Osteoblast (primary cell): ENCODE results near the gene ATXN7L1. TPM values are rescaled to one million over a fixed set of nuclear protein-coding genes. Genes with fewer than 3 reads are reported as not detected.
A peak's percentile ranks its signal among the peaks of the same experiment; 100 is the strongest.

ENCODE experiments used
- DNase-seq: peaks from one replicate; pipeline ENCODE4 v3.0.0; 2011; ENCODE audit warnings: low spot score, mixed read lengths; ENCODE audit not compliant: insufficient read length; ENCODE audit errors: missing footprints
- H2AFZ ChIP-seq: 2 replicates; pipeline ENCODE4 v1.6.0; 2011; ENCODE audit warnings: mild to moderate bottlenecking, low read length
- H3K27ac ChIP-seq: 2 replicates; pipeline ENCODE4 v1.5.1; 2011; ENCODE audit warnings: mild to moderate bottlenecking, low read depth, low read length, moderate library complexity
- H3K27me3 ChIP-seq: 2 replicates; pipeline ENCODE4 v1.6.0; 2012; ENCODE audit warnings: mild to moderate bottlenecking, control low read depth, inconsistent platforms, low read length, moderate library complexity; ENCODE audit not compliant: insufficient read depth
- H3K36me3 ChIP-seq: 2 replicates; pipeline ENCODE4 v1.5.1; 2011; ENCODE audit warnings: mild to moderate bottlenecking, low read length, control low read depth, moderate library complexity; ENCODE audit not compliant: insufficient read depth
- H3K4me1 ChIP-seq: 2 replicates; pipeline ENCODE4 v1.5.1; 2011; ENCODE audit warnings: mild to moderate bottlenecking, low read length, control low read depth, moderate library complexity; ENCODE audit not compliant: insufficient read depth
- H3K4me2 ChIP-seq: 2 replicates; pipeline ENCODE4 v1.6.0; 2011; ENCODE audit warnings: mild to moderate bottlenecking, low read length; ENCODE audit not compliant: insufficient read depth
- H3K4me3 ChIP-seq: fragments of 200-600 bp; sonication (generic); 3 replicates; pipeline ENCODE4 v1.5.1; 2012; ENCODE audit warnings: mild to moderate bottlenecking, low read length, inconsistent platforms; ENCODE audit not compliant: insufficient read depth
- H3K79me2 ChIP-seq: 2 replicates; pipeline ENCODE4 v1.6.0; 2012; ENCODE audit warnings: mild to moderate bottlenecking, low read length, control low read depth, inconsistent platforms; ENCODE audit not compliant: insufficient read depth
- H3K9me3 ChIP-seq: 2 replicates; pipeline ENCODE4 v1.5.1; 2011; ENCODE audit warnings: low read depth, low read length, control low read depth
- H4K20me1 ChIP-seq: 2 replicates; pipeline ENCODE4 v1.6.0; 2012; ENCODE audit warnings: mild to moderate bottlenecking, low read length, control low read depth; ENCODE audit not compliant: insufficient read depth
- total RNA-seq: library from RNA; depleted of rRNA; stranded (reverse); fragments of >200 nt; gene quantifications from 2 replicates; pipeline ENCODE4 v1.2.3, GENCODE V29; 2012
- TF ChIP-seq, protein P1 (sequence below): IDR thresholded peaks from 2 replicates; pipeline ENCODE4 v1.5.1; 2011; ENCODE audit warnings: mild to moderate bottlenecking, low read depth, low read length, moderate library complexity; ENCODE audit errors: extremely low read depth

The ATXN7L1 gene
- total RNA-seq, 1 donor, result 9.0 TPM

DNA sequence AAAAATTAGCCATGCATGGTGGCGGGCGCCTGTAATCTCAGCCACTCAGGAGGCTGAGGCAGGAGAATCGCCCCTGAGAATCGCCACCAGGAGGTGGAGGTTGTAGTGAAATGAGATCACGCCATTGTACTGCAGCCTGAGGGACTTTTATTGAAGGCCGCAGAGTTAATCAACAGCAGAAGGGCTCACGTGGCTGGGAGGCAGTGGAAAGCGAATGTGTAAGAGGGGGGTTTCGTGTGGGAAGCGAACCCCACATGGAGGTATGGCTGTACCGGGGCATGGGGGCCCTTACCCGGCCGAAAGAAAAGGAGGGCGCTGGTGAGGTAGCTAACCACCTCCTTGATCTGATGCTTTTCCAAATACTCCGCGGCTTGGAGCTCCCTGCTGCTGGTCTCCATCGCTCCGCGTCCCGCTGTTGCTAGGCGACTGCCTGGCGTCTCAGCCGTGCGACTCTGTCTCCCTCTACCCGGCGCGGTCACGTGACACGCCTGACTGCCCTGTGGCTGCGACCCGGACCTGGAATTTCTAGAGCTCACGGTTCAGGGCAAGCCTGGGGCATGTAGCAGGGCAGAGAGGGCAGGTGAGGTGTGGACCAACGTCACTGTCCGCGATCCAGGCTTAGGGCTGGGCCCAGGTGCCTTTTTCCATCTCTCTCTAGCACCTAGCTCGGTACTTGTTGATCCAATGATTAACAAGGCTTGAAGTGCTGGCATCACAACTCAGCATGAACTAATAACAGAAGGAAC lies 295.2 kb downstream of the ATXN7L1 start, which contains the start of gene EFCAB10:
TSS of gene EFCAB10 (minus strand) at position 428 of the 746 bp plus-strand sequence. CDS start at position 398, 30 bp downstream.
- H3K4me1 ChIP-seq, result no peaks in the 10 kb centered on the region
- peak within 1 kb of the TSS; percentile 67 for H3K4me3 ChIP-seq
- H3K36me3 ChIP-seq, result no peaks in the 10 kb centered on the region
- no peaks in the 10 kb centered on the region for H3K27me3 ChIP-seq
- H3K27ac ChIP-seq, result no peak within 1 kb of the TSS
- H3K79me2 ChIP-seq, result no peaks in the 10 kb centered on the region
- peak; percentile 95 for DNase-seq
- H2AFZ ChIP-seq, result peak within 1 kb of the TSS; percentile 85
- H3K4me2 ChIP-seq, result peak within 1 kb of the TSS; percentile 76
- H4K20me1 ChIP-seq, result no peaks in the 10 kb centered on the region
- H3K9me3 ChIP-seq, result no peaks in the 10 kb centered on the region
- TF ChIP-seq, protein P1, sequence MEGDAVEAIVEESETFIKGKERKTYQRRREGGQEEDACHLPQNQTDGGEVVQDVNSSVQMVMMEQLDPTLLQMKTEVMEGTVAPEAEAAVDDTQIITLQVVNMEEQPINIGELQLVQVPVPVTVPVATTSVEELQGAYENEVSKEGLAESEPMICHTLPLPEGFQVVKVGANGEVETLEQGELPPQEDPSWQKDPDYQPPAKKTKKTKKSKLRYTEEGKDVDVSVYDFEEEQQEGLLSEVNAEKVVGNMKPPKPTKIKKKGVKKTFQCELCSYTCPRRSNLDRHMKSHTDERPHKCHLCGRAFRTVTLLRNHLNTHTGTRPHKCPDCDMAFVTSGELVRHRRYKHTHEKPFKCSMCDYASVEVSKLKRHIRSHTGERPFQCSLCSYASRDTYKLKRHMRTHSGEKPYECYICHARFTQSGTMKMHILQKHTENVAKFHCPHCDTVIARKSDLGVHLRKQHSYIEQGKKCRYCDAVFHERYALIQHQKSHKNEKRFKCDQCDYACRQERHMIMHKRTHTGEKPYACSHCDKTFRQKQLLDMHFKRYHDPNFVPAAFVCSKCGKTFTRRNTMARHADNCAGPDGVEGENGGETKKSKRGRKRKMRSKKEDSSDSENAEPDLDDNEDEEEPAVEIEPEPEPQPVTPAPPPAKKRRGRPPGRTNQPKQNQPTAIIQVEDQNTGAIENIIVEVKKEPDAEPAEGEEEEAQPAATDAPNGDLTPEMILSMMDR, result no peak

DNA sequence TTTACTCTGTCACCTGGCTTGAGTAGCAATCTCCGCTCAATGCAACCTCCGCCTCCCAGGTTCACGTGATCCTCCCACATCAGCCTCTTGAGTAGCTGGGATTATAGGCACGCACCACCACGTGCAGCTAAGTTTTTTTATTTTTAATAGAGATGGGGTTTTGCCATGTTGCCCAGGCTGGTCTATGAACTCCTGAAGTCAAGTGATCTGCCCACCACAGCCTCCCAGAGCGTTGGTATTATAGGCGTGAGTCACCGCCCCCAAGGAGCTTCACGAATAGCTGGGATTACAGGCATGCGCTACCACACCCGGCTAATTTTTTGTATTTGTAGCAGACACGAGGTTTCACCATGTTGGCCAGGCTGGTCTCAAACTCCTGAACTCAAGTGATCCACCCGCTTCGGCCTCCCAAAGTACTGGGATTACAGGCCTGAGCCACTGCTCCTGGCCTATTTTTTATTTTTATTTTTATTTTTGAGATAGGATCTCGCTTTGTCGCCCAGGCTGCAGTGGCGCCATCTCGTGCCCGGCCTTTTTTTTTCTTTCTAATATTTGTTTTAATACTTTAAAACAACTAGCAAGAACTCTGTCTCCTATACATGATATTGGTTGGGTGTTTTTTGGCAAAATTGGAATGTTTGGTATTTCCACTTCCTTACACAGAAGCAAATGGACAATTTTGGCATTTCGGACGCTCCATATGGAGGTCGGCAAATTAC lies 296.2 kb downstream of the ATXN7L1 start:
- no peaks in the 10 kb centered on the region for H3K79me2 ChIP-seq
- TF ChIP-seq, protein P1, result peak; percentile 11
- no peak for DNase-seq
- H3K4me3 ChIP-seq, result no peak overlapping the region
- H3K27me3 ChIP-seq, result no peaks in the 10 kb centered on the region
- no peaks in the 10 kb centered on the region for H3K4me1 ChIP-seq
- H4K20me1 ChIP-seq, result no peaks in the 10 kb centered on the region
- H3K9me3 ChIP-seq, result no peaks in the 10 kb centered on the region
- no peak overlapping the region for H2AFZ ChIP-seq
- no peak overlapping the region for H3K4me2 ChIP-seq
- H3K27ac ChIP-seq, result no peak overlapping the region
- H3K36me3 ChIP-seq, result no peaks in the 10 kb centered on the region

DNA sequence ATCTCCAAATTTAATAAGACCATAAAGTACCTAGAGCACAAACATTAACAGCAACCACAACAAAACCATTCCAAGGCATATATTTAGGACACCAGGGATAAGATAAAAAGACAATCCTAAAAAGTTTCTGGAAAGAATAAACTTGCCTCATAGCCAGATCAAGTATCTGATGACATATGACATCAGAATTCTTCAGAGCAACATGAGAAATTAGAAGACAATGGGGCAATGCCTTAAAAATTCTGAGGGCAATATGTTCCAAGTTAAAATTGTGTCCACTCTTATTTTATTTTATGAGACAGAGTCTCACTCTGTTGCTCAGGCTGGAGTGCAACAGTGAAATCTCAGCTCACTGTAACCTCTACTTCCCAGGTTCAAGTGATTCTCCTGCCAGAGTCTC lies 297.9 kb downstream of the ATXN7L1 start:
- H3K36me3 ChIP-seq, result no peaks in the 10 kb centered on the region
- no peak overlapping the region for H3K27ac ChIP-seq
- no peaks in the 10 kb centered on the region for H3K79me2 ChIP-seq
- no peak overlapping the region for H2AFZ ChIP-seq
- H3K4me3 ChIP-seq, result no peak overlapping the region
- H3K9me3 ChIP-seq, result no peaks in the 10 kb centered on the region
- no peaks in the 10 kb centered on the region for H3K27me3 ChIP-seq
- TF ChIP-seq, protein P1, result no peak
- H3K4me1 ChIP-seq, result no peaks in the 10 kb centered on the region
- H3K4me2 ChIP-seq, result no peak overlapping the region
- no peaks in the 10 kb centered on the region for H4K20me1 ChIP-seq
- DNase-seq, result no peak

DNA sequence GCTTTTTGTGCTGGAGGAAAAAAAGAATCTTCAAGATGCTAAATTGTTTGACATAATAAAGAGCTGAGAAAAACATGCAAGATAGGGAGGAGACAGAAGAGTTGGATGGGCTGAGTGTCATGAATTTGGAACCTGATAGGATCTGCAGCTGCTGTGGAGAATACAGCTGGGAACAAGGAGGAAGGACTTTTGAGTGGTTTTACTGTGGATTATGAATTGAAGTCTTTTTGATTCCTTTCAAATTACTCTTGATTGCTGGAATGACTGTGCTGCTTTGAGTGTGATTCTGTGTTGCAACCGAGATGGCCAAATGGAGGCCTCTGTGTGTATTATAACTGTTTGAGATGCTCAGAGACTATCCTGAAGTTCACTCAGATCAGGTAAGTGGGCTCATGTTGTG lies 299.1 kb downstream of the ATXN7L1 start:
- H2AFZ ChIP-seq, result no peak overlapping the region
- no peaks in the 10 kb centered on the region for H4K20me1 ChIP-seq
- H3K9me3 ChIP-seq, result no peaks in the 10 kb centered on the region
- no peak overlapping the region for H3K27ac ChIP-seq
- TF ChIP-seq, protein P1, result no peak
- H3K4me3 ChIP-seq, result no peak overlapping the region
- no peak for DNase-seq
- no peaks in the 10 kb centered on the region for H3K79me2 ChIP-seq
- H3K4me2 ChIP-seq, result no peak overlapping the region
- no peaks in the 10 kb centered on the region for H3K36me3 ChIP-seq
- H3K4me1 ChIP-seq, result no peaks in the 10 kb centered on the region
- no peaks in the 10 kb centered on the region for H3K27me3 ChIP-seq
